Tibial artery (tissue), 4 donors: ENCODE data around the gene ZNF350.

Experiments used
- DNase-seq, 2 donors: peaks; one replicate each; pipeline ENCODE4 v3.0.0-alpha.2; 2019
- H3K27ac ChIP-seq, 2 donors: fragments of 200-600 bp; sonication (generic) in 1 of 2; 1 replicate in 1 of 2; 2 replicates in 1 of 2; pipeline ENCODE4 v1.5.1; 2018 to 2019; ENCODE audit warnings: mild to moderate bottlenecking in 1 of 2
- H3K27me3 ChIP-seq, 2 donors: fragments of 200-600 bp; sonication (generic) in 1 of 2; one replicate each; pipeline versions ENCODE4 v1.5.1 to v1.6.0; 2016 to 2019
- H3K36me3 ChIP-seq, 3 donors: fragments of 200-600 bp; sonication (generic) in 2 of 3; one replicate each; pipeline ENCODE4 v1.5.1; 2016 to 2019; ENCODE audit warnings: mild to moderate bottlenecking in 2 of 3
- H3K4me1 ChIP-seq, 4 donors: fragments of 200-600 bp; sonication (generic) in 2 of 4; 1 replicate in 3 of 4; 2 replicates in 1 of 4; pipeline ENCODE4 v1.5.1; 2016 to 2019
- H3K4me3 ChIP-seq, 2 donors: fragments of 200-600 bp; sonication (generic) in 1 of 2; 1 replicate in 1 of 2; 2 replicates in 1 of 2; pipeline ENCODE4 v1.5.1; 2018 to 2019; ENCODE audit warnings: mild to moderate bottlenecking in 2 of 2
- H3K9me3 ChIP-seq, 3 donors: fragments of 200-600 bp; sonication (generic) in 1 of 3; one replicate each; pipeline ENCODE4 v1.5.1; 2016 to 2019
- intact Hi-C: fragments of 100-400 bp; cut with DNase I; formaldehyde crosslinking; loops from one replicate; pipeline ENCODE4 v1.15.0; 2023; ENCODE audit warnings: low total_unique reads
- TF ChIP-seq, protein P1 (sequence below), 2 experiments: fragments of 200-600 bp in 1 of 2; fragments of 450-650 bp in 1 of 2; IDR thresholded peaks; one replicate each; pipeline ENCODE4 v1.5.1; 2017 to 2019; ENCODE audit warnings: antibody characterized with exemption in 2 of 2, mild to moderate bottlenecking in 1 of 2, moderate library complexity in 1 of 2

Gene ZNF350

GRCh38 chr19:52022193-52022592, 35.6 kb upstream of the ZNF350 start:
- intact Hi-C loops: no loop called here
- H3K9me3 ChIP-seq: peaks cover 7 to 96% (median 64%) of the 10 kb centered on the region in 3 donors

GRCh38 chr19:52020506-52020905, 33.9 kb upstream of the ZNF350 start:
- no peaks in the 10 kb centered on the region for H3K27me3 ChIP-seq
- H3K4me1 ChIP-seq: no peaks in the 10 kb centered on the region
- no peak for DNase-seq
- TF ChIP-seq, protein P1, sequence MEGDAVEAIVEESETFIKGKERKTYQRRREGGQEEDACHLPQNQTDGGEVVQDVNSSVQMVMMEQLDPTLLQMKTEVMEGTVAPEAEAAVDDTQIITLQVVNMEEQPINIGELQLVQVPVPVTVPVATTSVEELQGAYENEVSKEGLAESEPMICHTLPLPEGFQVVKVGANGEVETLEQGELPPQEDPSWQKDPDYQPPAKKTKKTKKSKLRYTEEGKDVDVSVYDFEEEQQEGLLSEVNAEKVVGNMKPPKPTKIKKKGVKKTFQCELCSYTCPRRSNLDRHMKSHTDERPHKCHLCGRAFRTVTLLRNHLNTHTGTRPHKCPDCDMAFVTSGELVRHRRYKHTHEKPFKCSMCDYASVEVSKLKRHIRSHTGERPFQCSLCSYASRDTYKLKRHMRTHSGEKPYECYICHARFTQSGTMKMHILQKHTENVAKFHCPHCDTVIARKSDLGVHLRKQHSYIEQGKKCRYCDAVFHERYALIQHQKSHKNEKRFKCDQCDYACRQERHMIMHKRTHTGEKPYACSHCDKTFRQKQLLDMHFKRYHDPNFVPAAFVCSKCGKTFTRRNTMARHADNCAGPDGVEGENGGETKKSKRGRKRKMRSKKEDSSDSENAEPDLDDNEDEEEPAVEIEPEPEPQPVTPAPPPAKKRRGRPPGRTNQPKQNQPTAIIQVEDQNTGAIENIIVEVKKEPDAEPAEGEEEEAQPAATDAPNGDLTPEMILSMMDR (IDR thresholded peaks at IDR 0.05): no peak
- H3K4me3 ChIP-seq: no peak overlapping the region
- H3K36me3 ChIP-seq: peaks cover 98 to 100% (median 100%) of the 10 kb centered on the region in 3 donors
- no peak overlapping the region for H3K27ac ChIP-seq
- peaks cover 7 to 98% (median 79%) of the 10 kb centered on the region in 3 donors for H3K9me3 ChIP-seq
- intact Hi-C loops: no loop called here

More at GRCh38 chr19:52022193-52022592, 35.6 kb upstream of the ZNF350 start:
- Histone ChIP-seq H3K27ac (no peak overlapping the region), H3K4me1 (peaks cover 0 to 7% (median 5%) of the 10 kb centered on the region in 4 donors), H3K27me3 (no peaks in the 10 kb centered on the region), H3K36me3 (peaks cover 93 to 97% (median 94%) of the 10 kb centered on the region in 3 donors), H3K4me3 (no peak overlapping the region)
- DNase-seq: no peak
- TF ChIP-seq, protein P1 (IDR thresholded peaks at IDR 0.05): no peak

DNA sequence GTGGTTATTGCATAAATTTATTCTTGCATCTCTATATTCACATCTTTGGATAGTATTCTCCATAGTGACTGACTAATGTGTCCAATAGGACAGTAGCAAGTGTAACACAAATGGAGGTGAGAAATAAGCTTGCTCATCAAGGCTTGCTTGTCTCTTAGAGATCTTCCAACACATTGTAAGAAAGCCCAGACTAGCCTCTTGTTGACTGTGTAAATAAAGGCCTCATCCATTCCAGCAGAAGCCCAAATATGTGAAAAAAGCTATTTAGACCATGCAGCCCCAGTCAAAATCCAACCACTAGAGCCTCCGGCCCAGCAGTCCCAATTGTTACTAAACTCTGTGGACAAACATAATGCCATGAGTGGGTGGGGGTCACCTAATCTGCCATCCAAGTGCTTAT, 24.0 kb upstream of the ZNF350 start:
- TF ChIP-seq, protein P1 (IDR thresholded peaks at IDR 0.05): no peak
- Histone ChIP-seq H3K27ac (no peak overlapping the region), H3K27me3 (no peaks in the 10 kb centered on the region), H3K36me3 (peaks cover 28 to 33% (median 29%) of the 10 kb centered on the region in 3 donors), H3K4me3 (no peak overlapping the region), H3K9me3 (peaks cover 0 to 29% (median 26%) of the 10 kb centered on the region in 3 donors), H3K4me1 (peaks cover 0 to 13% (median 0%) of the 10 kb centered on the region in 4 donors)
- intact Hi-C loops: no loop called here
- DNase-seq: no peak

DNA sequence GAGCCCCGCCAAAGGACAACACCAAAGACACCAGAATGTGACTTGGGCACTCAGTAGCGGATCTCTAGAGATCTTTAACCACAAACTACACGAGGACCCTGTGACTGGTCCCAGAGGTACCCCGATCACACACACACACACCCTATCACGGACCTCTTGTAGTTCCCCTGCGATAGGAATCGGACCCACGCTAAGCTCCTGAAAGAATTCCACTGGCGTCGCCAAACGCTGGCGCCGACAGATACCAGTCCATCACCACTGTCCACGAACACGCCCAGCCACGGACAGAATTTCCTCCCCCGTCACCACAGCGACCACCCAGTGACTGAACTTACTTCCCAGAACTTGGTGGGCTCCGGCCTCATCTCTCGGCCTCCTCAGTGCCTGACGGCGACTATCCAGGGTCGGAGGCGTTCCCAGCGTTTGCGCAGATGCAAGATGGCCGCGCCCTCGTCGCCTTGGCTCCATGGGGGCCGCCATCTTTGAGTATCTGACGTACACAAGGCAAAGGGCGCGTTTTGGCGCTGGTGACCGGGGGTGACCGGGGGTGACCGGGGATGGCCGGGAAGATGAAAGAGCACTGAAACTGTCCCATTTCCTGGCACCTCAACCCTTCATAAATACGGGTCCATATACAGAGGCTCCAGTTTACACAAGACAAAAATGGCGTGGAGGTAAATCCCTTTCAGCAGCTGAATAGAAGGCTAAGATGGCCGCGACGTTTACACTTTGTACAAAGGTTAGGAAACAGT, 21.3 kb upstream of the ZNF350 start, which contains the start of gene ZNF615:
Gene ZNF615, minus strand, starts transcription at position 406 of the 752 bp plus-strand sequence. CDS start 4,500 bp downstream, outside the sequence.
- Histone ChIP-seq H3K36me3 (peaks cover 25 to 33% (median 32%) of the 10 kb centered on the region in 3 donors), H3K4me3 (peak within 1 kb of the TSS; percentile 67 to 71), H3K9me3 (peaks cover 0 to 29% (median 11%) of the 10 kb centered on the region in 3 donors), H3K27ac (peak within 1 kb of the TSS; percentile 81 to 89), H3K4me1 (peaks cover 0 to 13% (median 0%) of the 10 kb centered on the region in 4 donors), H3K27me3 (no peaks in the 10 kb centered on the region)
- TF ChIP-seq, protein P1 (IDR thresholded peaks at IDR 0.05): no peak
- peak; percentile 89 to 92 for DNase-seq
- intact Hi-C loops: no loop called here

GRCh38 chr19:52007451-52007805, 20.8 kb upstream of the ZNF350 start:
- peak overlapping the region; percentile 67 to 71 for H3K4me3 ChIP-seq
- H3K27me3 ChIP-seq: no peaks in the 10 kb centered on the region
- intact Hi-C loops: no loop called here
- peak overlapping the region; percentile 81 to 89 for H3K27ac ChIP-seq
- H3K4me1 ChIP-seq: peaks cover 0 to 13% (median 0%) of the 10 kb centered on the region in 4 donors
- H3K36me3 ChIP-seq: peaks cover 25 to 33% (median 32%) of the 10 kb centered on the region in 3 donors
- TF ChIP-seq, protein P1 (IDR thresholded peaks at IDR 0.05): no peak
- DNase-seq: no peak
- H3K9me3 ChIP-seq: peaks cover 0 to 29% (median 5%) of the 10 kb centered on the region in 3 donors
